LNCaP clone FGC (cell line): ENCODE data around the gene PNPLA5.

Experiments
- DNase-seq: peaks from one replicate; pipeline ENCODE4 v3.0.0-alpha.2; 2011; ENCODE audit warnings: low read depth
- H3K4me3 ChIP-seq: 2 replicates; pipeline ENCODE4 v1.5.1; 2011; ENCODE audit warnings: mild to moderate bottlenecking, low read depth, low read length, control low read depth
- TF ChIP-seq, protein P1 (sequence below): IDR thresholded peaks from 2 replicates; pipeline ENCODE4 v1.5.1; 2012; ENCODE audit warnings: mild to moderate bottlenecking; ENCODE audit not compliant: control insufficient read depth, insufficient read depth; ENCODE audit errors: extremely low read depth

Gene PNPLA5

DNA sequence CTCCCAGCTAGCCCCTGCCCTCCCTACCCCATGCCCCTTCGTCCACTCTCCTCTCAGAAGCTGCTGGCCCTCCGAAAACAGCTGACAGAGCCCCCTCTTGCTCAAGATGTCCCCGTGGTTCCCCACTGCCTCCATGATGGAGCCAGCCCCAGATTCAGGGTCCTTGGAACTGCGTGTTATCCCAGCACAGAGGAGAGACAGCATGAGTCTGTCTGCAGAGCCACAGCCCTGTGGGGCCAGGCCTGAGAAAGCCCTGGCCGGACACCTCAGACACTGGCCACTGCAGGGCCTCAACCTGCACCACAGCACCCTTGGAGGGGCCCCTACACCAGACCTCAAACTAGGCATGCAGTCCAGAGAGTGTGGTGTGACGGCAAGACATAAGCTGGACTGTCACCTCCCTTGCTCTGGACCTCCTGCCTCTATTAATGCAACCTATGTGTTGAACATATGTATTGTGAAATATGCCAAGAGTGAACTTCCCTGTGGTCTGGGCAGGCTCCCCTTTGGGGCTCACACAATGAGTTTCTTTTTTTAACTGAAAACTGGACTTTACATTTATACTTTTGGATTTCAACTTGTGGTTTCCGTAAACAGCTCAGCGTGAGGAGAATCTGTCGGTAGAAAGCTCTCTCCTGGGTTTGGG is 9.6 kb downstream of the PNPLA5 start:
- TF ChIP-seq, protein P1, sequence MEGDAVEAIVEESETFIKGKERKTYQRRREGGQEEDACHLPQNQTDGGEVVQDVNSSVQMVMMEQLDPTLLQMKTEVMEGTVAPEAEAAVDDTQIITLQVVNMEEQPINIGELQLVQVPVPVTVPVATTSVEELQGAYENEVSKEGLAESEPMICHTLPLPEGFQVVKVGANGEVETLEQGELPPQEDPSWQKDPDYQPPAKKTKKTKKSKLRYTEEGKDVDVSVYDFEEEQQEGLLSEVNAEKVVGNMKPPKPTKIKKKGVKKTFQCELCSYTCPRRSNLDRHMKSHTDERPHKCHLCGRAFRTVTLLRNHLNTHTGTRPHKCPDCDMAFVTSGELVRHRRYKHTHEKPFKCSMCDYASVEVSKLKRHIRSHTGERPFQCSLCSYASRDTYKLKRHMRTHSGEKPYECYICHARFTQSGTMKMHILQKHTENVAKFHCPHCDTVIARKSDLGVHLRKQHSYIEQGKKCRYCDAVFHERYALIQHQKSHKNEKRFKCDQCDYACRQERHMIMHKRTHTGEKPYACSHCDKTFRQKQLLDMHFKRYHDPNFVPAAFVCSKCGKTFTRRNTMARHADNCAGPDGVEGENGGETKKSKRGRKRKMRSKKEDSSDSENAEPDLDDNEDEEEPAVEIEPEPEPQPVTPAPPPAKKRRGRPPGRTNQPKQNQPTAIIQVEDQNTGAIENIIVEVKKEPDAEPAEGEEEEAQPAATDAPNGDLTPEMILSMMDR, result no peak
- no peak for DNase-seq
- no peak overlapping the region for H3K4me3 ChIP-seq

DNA sequence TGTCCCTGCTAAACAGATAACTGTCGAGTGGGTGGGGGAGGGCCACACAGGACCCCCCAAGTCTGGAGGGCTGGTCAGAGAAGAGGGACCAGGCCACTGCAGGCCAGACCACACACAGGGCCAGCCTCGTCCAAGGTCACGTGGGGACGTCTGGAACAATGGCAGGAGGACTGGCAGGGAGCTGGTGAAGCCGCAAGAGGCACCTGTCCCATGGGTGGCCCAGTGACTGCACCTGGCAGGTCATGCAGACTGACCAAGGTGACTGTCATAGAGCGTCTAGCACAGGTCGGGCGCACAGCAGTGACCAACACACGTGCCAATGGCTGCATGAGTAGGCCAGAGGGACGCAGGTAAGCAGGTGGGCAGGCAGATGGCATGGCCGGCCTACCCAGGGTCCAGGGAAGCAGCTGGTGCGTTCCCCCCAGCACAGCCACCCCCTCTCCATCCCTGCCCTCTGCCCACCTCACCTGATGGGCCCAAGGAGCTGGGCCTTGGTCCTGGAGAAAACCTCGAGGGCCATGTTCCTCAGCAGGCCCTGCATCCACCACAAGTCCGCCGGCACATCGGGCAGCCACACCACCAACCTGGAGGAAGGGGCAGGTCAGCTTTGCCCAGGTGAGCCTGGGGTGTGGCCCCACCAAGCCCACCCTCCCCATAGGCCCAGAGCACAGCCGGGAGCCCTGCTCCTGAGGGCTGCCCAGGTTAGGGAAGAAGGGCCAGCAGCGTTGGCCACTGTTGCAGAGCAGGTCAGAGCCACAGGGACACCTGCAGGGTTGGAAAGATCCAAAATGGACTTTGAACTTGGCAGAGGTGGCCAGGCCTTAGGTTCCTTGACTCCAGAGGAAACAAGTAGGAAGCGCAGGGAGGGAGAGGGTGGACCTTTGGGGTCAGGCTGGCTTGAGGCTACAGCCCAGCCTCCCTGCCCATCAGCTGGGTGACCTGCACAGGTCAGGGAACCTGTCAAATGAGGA is 10.4 kb downstream of the PNPLA5 start:
- TF ChIP-seq, protein P1, result no peak
- DNase-seq, result no peak
- no peak overlapping the region for H3K4me3 ChIP-seq

DNA sequence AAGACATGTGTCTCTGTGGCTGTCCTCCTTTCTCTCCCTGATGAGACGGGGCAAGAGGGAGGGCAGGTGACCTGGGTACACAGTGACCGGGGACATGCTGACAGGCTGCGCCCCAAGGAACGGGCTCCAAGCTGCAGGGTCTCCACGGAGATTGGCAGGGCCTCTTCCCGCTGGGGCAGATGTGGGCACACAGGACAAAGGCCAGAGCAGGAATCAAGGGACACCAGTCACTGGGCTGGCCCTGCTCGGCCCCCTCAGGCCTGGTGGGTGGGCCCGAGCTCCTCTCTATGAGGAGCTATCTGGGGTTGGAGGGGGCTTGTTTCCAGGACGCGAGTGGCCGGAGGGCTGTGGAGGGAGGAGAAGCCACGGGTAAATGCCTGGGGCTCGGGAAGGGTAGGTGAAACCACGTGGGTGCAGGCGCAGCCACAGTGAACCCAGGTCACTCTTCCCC is 11.2 kb downstream of the PNPLA5 start:
- H3K4me3 ChIP-seq, result no peak overlapping the region
- TF ChIP-seq, protein P1, result no peak
- DNase-seq, result no peak

DNA sequence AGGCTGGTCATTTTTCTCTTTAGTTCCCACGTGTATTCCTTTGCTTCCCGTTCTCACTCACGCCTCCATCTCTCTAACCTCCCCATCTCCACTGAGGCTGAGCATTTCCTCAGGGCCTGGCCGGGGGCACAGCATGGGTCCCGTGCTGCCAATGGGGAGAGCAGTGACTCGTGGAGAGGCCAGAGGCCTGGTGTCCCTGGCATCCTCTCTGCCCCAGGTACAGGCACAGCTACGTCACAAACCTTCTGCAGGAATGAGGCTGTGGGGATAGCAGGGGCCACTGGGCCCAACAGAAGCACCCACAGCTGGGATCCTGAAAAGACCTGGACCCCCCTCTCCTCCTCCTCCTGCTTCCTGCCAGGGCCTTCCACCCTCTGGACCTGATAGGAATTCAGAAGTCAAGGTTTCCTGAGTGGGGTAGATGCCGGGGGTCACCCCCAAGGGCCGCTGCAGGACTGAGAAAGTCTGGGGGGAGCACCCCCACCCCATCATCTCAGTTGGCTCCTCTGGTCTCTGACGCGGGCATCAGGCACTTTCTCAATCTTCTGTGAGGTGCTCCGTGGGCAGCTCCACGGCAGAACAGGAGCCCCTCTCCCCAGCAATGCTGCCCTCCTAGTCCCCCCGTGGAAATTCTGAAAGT is 11.8 kb downstream of the PNPLA5 start:
- no peak for DNase-seq
- TF ChIP-seq, protein P1, result no peak
- H3K4me3 ChIP-seq, result no peak overlapping the region

DNA sequence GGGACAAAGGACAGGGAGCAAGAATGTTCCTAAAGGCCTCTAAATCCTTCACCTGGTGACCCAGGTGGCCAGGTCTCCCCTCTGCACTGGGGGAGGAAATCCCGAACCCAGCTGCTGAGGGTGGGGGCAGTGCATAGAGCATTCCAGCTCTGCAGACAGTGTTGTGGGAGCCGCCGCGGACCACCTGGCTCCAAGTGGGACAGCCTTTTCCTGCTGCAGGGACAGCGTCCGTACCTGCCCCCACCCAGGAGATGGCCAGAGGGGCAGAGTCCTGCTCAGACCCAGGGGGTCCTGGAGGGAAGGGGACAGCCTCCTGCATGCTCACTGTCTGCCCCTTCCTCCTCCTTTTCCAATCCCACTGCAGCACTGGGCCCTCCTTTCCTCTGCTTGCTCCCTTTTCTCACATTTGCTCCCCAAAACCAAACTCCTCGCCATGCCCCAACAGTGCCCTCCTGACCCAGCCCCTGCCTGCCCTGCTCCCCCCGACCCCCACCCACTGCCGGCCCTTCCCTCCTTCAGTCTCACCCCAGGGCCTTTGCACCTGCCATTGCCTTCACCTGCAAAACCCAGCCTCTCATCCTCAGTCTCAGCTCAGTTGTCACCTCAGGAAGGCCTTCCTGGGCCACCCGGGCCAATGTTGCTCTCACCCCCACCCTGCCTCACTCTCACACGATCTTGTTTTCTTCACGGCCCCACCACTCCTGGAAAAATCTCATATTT is 12.8 kb downstream of the PNPLA5 start:
- no peak for DNase-seq
- no peak overlapping the region for H3K4me3 ChIP-seq
- TF ChIP-seq, protein P1, result no peak

DNA sequence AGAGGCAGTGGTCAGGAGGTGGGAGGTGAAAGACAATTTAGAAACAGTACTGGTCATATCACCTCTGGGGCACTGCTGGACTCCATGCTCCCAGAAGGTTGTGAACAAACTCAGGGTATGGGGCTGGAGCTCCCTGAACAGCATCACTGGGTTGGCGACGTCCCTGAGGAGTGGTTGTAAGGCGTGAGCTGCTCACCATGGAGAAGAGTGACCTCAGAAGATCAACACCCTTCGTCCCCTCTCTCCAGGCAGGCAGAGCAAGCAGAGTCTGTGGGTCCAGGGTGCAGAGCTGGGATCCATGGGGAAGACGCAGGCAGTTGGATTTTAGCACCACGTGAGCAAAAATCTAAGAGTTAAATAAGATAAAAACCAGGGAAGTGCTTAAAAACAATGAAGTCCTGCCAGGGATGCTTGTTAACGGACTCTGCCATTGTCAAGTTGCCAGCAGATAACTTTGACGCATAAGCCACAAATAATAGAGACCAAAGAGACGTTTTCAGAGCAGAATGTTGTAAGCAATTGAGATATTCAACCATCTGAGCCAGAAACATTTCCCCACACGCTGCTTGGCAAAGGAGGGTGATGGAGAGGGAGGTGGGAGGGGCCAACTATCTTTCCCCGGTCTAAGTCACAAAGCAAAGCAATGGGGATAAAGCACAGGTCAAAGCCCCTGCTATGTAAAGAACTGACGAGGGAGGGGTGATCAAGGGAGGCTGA is 13.6 kb downstream of the PNPLA5 start:
- no peak overlapping the region for H3K4me3 ChIP-seq
- TF ChIP-seq, protein P1, result no peak

More for the DNA sequence above, 13.6 kb downstream of the PNPLA5 start:
- no peak for DNase-seq
